Activated CD8-positive, alpha-beta T cell treated with anti-CD3 and anti-CD28 coated beads, Interleukin-2, amount 10 ng/mL, durations not matched to agents 7 days and 5 days (primary cell): ENCODE data around the gene NOXA1. TPM values are rescaled to one million over a fixed set of nuclear protein-coding genes. Genes with fewer than 3 reads are reported as not detected.
A peak's percentile ranks its signal among the peaks of the same experiment; 100 is the strongest.

ENCODE experiments used
- ATAC-seq: fragments of 150-1000 bp; cut with Tn5 transposase; one replicate; pipeline ENCODE4 v1.10.0; 2021; ENCODE audit warnings: moderate library complexity
- CTCF ChIA-PET: fragments of 350-600 bp; sonication (Branson Sonifier 250); formaldehyde crosslinking; loops from one replicate; lab custom pipeline; 2021; ENCODE audit warnings: antibody characterized with exemption; lab: Charles Lee
- POLR2A ChIA-PET: fragments of 350-600 bp; sonication (Branson Sonifier 250); formaldehyde crosslinking; loops from one replicate; lab custom pipeline; 2021; ENCODE audit warnings: antibody characterized with exemption; lab: Charles Lee
- DNase-seq: peaks from one replicate; pipeline ENCODE4 v3.0.0-alpha.2; 2020
- H3K27ac Mint-ChIP-seq: one replicate; pipeline ENCODE4 v1.8.0; 2021; ENCODE audit warnings: mild to moderate bottlenecking, mixed read lengths
- H3K27me3 Mint-ChIP-seq: one replicate; pipeline ENCODE4 v1.8.0; 2021; ENCODE audit warnings: low read depth, mixed read lengths
- H3K36me3 Mint-ChIP-seq: one replicate; pipeline ENCODE4 v1.8.0; 2021; ENCODE audit warnings: low read depth, mixed read lengths
- H3K4me1 Mint-ChIP-seq: one replicate; pipeline ENCODE4 v1.8.0; 2021; ENCODE audit warnings: low read depth, mixed read lengths
- H3K4me3 Mint-ChIP-seq: one replicate; pipeline ENCODE4 v1.8.0; 2021; ENCODE audit warnings: mild to moderate bottlenecking, mixed read lengths
- H3K9me3 Mint-ChIP-seq: one replicate; pipeline ENCODE4 v1.8.0; 2022; ENCODE audit warnings: mixed read lengths; ENCODE audit not compliant: insufficient read depth
- total RNA-seq, 2 experiments: library from RNA; stranded (reverse); gene quantifications; one replicate each; pipeline ENCODE4 v1.2.3, GENCODE V29; 2021

Gene NOXA1
- total RNA-seq, 2 experiments from 2014 or later = 0.52 to 0.58 TPM

- H3K4me1 Mint-ChIP-seq = peaks cover 13% of the 10 kb centered on the region
- ChIA-PET POLR2A (interaction anchor here (0.8 to 1.4 kb wide), 5 partner anchors 20 to 183 kb away, joined by 3 to 7 read pairs (median 4); partner anchors contain the start of genes NSMF and TUBB4B), CTCF (interaction anchor here (0.9 to 2.2 kb wide), 17 partner anchors 18 to 328 kb away, joined by 3 to 14 read pairs (median 4); partner anchors contain the start of genes ENTPD8, NRARP, NSMF and ZMYND19)
- H3K4me3 Mint-ChIP-seq = peak overlapping the region; percentile 36
- no peak for ATAC-seq
- peaks cover 2% of the 10 kb centered on the region for H3K36me3 Mint-ChIP-seq
- no peak for DNase-seq
- H3K27ac Mint-ChIP-seq = no peak overlapping the region
- H3K27me3 Mint-ChIP-seq = peaks cover 10% of the 10 kb centered on the region
- no peaks in the 10 kb centered on the region for H3K9me3 Mint-ChIP-seq
Measured at GRCh38 chr9:137423514-137424291, 510 bp downstream of the NOXA1 start.

- ATAC-seq = no peak
- Mint-ChIP-seq H3K4me1 (peaks cover 11% of the 10 kb centered on the region), H3K27ac (no peak overlapping the region), H3K27me3 (peaks cover 10% of the 10 kb centered on the region), H3K36me3 (no peaks in the 10 kb centered on the region), H3K9me3 (no peaks in the 10 kb centered on the region), H3K4me3 (no peak overlapping the region)
- CTCF ChIA-PET = no interaction called here
- no peak for DNase-seq
- POLR2A ChIA-PET = no interaction called here
Measured at GRCh38 chr9:137426018-137426681, 3.0 kb downstream of the NOXA1 start.

GRCh38 chr9:137427454-137428310 lies 4.5 kb downstream of the NOXA1 start:
- H3K36me3 Mint-ChIP-seq = no peaks in the 10 kb centered on the region
- POLR2A ChIA-PET = no interaction called here
- no peak overlapping the region for H3K4me3 Mint-ChIP-seq
- DNase-seq (no peak), ATAC-seq (no peak)
- no peaks in the 10 kb centered on the region for H3K4me1 Mint-ChIP-seq
- H3K27me3 Mint-ChIP-seq = peaks cover 10% of the 10 kb centered on the region
- no peak overlapping the region for H3K27ac Mint-ChIP-seq
- CTCF ChIA-PET = interaction anchor here (0.9 kb wide), 1 partner anchor 18 kb away, joined by 3 read pairs; no protein-coding TSS in a partner anchor
- H3K9me3 Mint-ChIP-seq = no peaks in the 10 kb centered on the region

DNA sequence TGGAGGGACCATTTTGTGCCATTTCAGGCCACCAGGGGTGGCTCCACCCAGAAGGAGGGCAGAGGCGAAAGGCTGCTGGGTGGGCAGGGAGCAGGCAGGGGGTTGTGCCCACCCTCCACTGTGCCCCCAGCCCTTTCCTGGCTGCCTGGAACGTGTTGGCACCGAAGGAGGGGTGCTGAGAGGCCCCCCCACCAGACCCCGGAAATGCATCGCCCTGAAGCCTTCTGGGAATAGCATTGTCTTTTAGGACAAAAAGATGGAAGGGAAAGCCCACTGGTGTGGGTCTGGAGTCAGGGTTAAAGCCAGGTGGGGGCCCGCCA lies 5.1 kb downstream of the NOXA1 start:
- Mint-ChIP-seq H3K27me3 (peaks cover 10% of the 10 kb centered on the region), H3K27ac (no peak overlapping the region), H3K36me3 (no peaks in the 10 kb centered on the region), H3K9me3 (no peaks in the 10 kb centered on the region), H3K4me3 (no peak overlapping the region), H3K4me1 (no peaks in the 10 kb centered on the region)
- POLR2A ChIA-PET = no interaction called here
- ATAC-seq (no peak), DNase-seq (no peak)
- CTCF ChIA-PET = interaction anchor here (0.9 kb wide), 1 partner anchor 17 kb away, joined by 3 read pairs; no protein-coding TSS in a partner anchor

GRCh38 chr9:137428841-137429545 lies 5.8 kb downstream of the NOXA1 start:
- ATAC-seq (no peak), DNase-seq (no peak)
- H3K27me3 Mint-ChIP-seq = peaks cover 10% of the 10 kb centered on the region
- no peaks in the 10 kb centered on the region for H3K36me3 Mint-ChIP-seq
- no peak overlapping the region for H3K4me3 Mint-ChIP-seq
- CTCF ChIA-PET = no interaction called here
- POLR2A ChIA-PET = no interaction called here
- no peak overlapping the region for H3K27ac Mint-ChIP-seq
- no peaks in the 10 kb centered on the region for H3K9me3 Mint-ChIP-seq
- no peaks in the 10 kb centered on the region for H3K4me1 Mint-ChIP-seq

DNA sequence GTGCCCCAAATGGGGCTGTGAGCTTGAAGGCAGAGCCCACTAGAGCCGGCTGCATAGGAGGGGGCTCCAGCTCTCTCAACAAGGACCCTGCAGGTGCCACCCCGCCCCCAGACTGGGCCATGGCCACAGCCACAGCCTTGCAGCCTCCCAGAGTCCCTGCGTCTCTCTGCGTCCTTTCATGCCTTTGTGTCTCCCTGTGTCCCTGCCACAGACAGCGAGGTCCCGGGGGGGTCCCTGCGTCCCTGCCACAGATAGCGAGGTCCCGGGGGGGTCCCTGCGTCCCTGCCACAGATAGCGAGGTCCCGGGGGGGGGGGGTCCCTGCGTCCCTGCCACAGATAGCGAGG lies 6.3 kb downstream of the NOXA1 start:
- CTCF ChIA-PET = no interaction called here
- H3K4me1 Mint-ChIP-seq = peaks cover 4% of the 10 kb centered on the region
- H3K9me3 Mint-ChIP-seq = no peaks in the 10 kb centered on the region

DNA sequence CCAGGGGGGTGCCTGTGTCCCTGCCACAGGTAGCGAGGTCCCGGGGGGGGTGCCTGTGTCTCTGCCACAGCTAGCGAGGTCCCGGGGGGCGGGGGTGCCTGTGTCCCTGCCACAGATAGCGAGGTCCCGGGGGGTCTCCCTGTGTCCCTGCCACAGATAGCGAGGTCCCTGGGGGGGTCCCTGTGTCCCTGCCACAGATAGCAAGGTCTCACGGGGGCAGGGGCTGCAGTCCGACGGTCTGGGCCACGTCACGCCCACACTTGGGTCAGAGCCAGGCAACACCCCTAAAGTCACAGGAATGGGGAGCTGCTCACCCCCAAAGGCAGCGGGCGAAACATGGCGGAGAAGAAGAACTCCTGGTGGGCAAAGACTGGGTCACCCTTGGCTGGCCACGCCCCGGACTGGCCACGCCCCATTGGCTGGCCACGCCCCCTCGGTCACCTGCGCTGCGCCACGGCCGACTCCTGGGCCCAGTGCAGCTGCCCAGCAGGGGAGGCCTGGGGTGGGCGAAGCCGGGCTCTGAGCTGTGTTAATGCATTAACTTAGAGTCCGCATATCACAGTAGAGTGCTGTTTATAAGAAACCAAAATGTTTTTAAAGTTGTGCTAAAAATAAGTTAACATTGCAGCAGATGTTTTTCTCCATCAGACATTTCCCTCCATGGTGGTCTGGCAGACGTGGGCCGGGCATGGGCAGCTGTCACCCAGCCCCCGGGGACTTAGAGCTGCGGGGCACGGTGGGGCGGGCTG lies 7.0 kb downstream of the NOXA1 start:
- H3K4me1 Mint-ChIP-seq = peaks cover 7% of the 10 kb centered on the region
- H3K27me3 Mint-ChIP-seq = no peaks in the 10 kb centered on the region
- no peak overlapping the region for H3K27ac Mint-ChIP-seq
- ATAC-seq (no peak), DNase-seq (no peak)
- no peaks in the 10 kb centered on the region for H3K9me3 Mint-ChIP-seq
- ChIA-PET CTCF (no interaction called here), POLR2A (no interaction called here)
- no peak overlapping the region for H3K4me3 Mint-ChIP-seq
- no peaks in the 10 kb centered on the region for H3K36me3 Mint-ChIP-seq

More for the DNA sequence above, 6.3 kb downstream of the NOXA1 start:
- DNase-seq = no peak
- H3K27ac Mint-ChIP-seq = no peak overlapping the region
- POLR2A ChIA-PET = no interaction called here
- H3K4me3 Mint-ChIP-seq = no peak overlapping the region
- H3K27me3 Mint-ChIP-seq = peaks cover 6% of the 10 kb centered on the region
- no peaks in the 10 kb centered on the region for H3K36me3 Mint-ChIP-seq
- ATAC-seq = no peak

DNA sequence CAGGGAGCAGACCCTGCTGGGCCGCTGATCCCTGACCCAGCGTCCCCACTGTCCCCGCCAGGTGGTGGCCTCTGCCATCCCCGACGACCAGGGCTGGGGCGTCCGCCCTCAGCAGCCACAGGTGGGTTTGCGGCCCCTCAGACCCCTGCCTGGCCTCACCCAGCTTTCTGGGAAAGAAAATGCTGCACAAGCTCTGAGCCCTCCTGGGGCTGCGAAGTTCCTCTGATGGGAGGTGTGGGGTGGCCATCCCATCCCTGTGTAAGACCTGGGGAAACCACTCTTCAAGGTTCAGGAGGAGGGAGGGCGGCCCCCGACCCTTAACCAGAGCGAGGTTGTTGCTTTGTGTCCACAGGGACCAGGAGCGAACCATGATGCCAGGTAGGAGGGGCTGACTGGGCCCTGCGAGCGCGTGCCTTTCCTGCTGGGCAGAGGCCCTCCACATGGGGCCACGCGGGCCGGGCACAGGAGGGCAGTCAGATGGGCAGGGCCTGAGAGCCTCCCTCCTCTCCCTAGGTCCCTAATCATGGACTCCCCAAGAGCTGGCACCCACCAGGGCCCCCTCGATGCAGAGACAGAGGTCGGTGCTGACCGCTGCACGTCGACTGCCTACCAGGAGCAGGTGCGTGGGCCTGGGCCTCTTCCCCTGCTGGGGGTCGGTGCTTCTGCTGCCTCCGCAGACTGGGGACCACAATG lies 7.7 kb downstream of the NOXA1 start:
- ChIA-PET POLR2A (no interaction called here), CTCF (interaction anchor here (1.3 kb wide), 1 partner anchor 8 kb away, joined by 4 read pairs; the partner anchor contains the start of genes EXD3 and NOXA1)
- H3K9me3 Mint-ChIP-seq = no peaks in the 10 kb centered on the region
- no peaks in the 10 kb centered on the region for H3K36me3 Mint-ChIP-seq
- DNase-seq (no peak), ATAC-seq (no peak)
- peaks cover 7% of the 10 kb centered on the region for H3K4me1 Mint-ChIP-seq
- no peak overlapping the region for H3K27ac Mint-ChIP-seq
- no peaks in the 10 kb centered on the region for H3K27me3 Mint-ChIP-seq
- no peak overlapping the region for H3K4me3 Mint-ChIP-seq

DNA sequence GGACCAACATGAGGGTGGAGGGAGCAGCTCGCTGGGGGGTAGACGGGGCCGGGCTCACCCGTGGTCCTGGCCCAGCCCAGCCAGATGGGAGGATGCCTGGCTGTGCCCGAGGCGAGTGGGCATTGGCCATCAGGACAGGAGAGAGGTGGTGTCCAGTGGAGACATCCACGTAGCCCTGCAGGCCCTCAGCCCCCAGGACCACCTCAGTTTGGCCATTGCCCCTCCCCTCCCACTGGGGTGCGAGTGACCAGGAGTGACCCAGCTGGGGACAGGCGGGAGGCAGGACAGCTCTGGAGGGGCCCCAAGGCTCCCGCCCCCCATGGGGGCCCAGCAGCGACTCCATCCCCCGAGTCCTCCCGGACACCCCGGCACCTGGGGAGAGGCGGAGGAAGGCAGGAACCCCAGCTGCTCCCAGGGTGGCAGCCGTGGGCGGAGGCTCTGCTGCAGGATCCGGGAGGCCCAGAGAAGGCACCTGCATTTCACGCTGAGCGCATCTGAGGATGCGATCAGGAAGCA lies 8.3 kb downstream of the NOXA1 start:
- Mint-ChIP-seq H3K36me3 (no peaks in the 10 kb centered on the region), H3K9me3 (no peaks in the 10 kb centered on the region), H3K27me3 (no peaks in the 10 kb centered on the region), H3K4me1 (peaks cover 7% of the 10 kb centered on the region), H3K27ac (no peak overlapping the region), H3K4me3 (no peak overlapping the region)
- CTCF ChIA-PET = interaction anchor here (1.3 kb wide), 1 partner anchor 9 kb away, joined by 4 read pairs; the partner anchor contains the start of genes EXD3 and NOXA1
- ATAC-seq (no peak), DNase-seq (no peak)
- POLR2A ChIA-PET = no interaction called here

DNA sequence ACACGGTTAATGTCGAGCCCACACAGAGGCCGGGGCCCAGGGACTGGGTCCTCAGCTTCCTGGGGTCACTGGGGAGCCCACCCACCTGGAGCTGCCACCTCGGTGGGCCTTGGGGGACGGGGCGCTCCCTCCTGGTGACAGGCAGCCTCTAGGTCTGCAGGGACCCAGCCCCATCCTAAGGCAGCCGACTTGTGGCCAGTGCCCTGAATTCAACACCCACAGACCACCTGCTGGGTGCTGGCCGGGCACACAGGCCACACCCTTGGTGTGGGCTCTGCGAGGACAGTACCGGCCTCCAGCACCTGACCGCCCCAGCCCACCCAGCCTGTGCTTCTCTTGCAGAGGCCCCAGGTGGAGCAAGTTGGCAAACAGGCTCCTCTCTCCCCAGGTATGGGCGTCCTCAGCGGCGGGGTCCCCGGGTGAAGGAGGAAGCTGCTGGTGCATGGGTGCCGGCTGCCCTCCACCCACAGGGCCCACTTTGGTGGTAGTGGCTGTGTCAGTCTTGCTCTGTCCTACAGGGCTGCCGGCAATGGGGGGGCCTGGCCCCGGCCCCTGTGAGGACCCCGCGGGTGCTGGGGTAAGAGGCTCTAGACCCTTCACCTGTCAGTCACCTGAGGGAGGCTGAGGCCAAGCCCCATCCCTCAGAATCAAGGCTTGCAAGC lies 9.6 kb downstream of the NOXA1 start:
- Mint-ChIP-seq H3K4me1 (peaks cover 7% of the 10 kb centered on the region), H3K27ac (no peak overlapping the region), H3K4me3 (no peak overlapping the region), H3K9me3 (no peaks in the 10 kb centered on the region), H3K36me3 (no peaks in the 10 kb centered on the region), H3K27me3 (no peaks in the 10 kb centered on the region)
- POLR2A ChIA-PET = no interaction called here
- CTCF ChIA-PET = no interaction called here
- DNase-seq = no peak
- ATAC-seq = no peak
